GM12865 (cell line): ENCODE data around the gene GDPD3.

Experiments used
- DNase-seq: peaks from one replicate; pipeline ENCODE4 v3.0.0; 2010; ENCODE audit warnings: low read depth
- H3K4me3 ChIP-seq: 2 replicates; pipeline ENCODE4 v1.5.1; 2011; ENCODE audit warnings: mild to moderate bottlenecking, low read depth, low read length, control low read depth
- CTCF ChIP-seq: IDR thresholded peaks from 2 replicates; pipeline ENCODE4 v1.5.1; 2011; ENCODE audit warnings: low read length, control low read depth, low read depth, inconsistent platforms; ENCODE audit not compliant: insufficient read depth; ENCODE audit errors: missing control alignments

Gene GDPD3

GRCh38 chr16:30076276-30076791 lies 37.0 kb downstream of the GDPD3 start:
- H3K4me3 ChIP-seq = peak overlapping the region; percentile 72
- no peak for TF ChIP-seq CTCF
- DNase-seq = no peak

- DNase-seq = peak; percentile 92
- no peak for TF ChIP-seq CTCF
- H3K4me3 ChIP-seq = peak within 1 kb of the TSS; percentile 72
Observed at GRCh38 chr16:30075503-30076275, 37.6 kb downstream of the GDPD3 start, which contains the start of gene PPP4C. TSS of gene PPP4C (plus strand) at chr16:30075994. CDS start at chr16:30076378, 384 bp downstream.

- H3K4me3 ChIP-seq = no peak overlapping the region
- TF ChIP-seq CTCF = no peak
- no peak for DNase-seq
Observed at GRCh38 chr16:30070490-30070889, 42.8 kb downstream of the GDPD3 start.

GRCh38 chr16:30069611-30070462 lies 43.5 kb downstream of the GDPD3 start:
- H3K4me3 ChIP-seq = no peak overlapping the region
- DNase-seq = no peak
- TF ChIP-seq CTCF = no peak

GRCh38 chr16:30068750-30069610 lies 44.4 kb downstream of the GDPD3 start:
- H3K4me3 ChIP-seq = no peak overlapping the region
- peak; percentile 46 for DNase-seq
- peak; percentile 44 for TF ChIP-seq CTCF

GRCh38 chr16:30068333-30068732 lies 45.0 kb downstream of the GDPD3 start:
- no peak for TF ChIP-seq CTCF
- DNase-seq = no peak
- H3K4me3 ChIP-seq = no peak overlapping the region
